SK-N-DZ (cell line): ENCODE data around the gene ABCC10. TPM values are rescaled to one million over a fixed set of nuclear protein-coding genes. Genes with fewer than 3 reads are reported as not detected.
"Not testable (repeated sequence)": the region's sequence is repeated elsewhere in the genome, so short reads cannot be mapped to it uniquely, and the experiment has no call there.

ENCODE experiments used
- DNase-seq: peaks from one replicate; pipeline ENCODE4 v3.0.0-alpha.2; 2015; ENCODE audit warnings: low spot score
- polyA plus RNA-seq, 2 experiments: library from polyadenylated mRNA; depleted of rRNA; stranded (reverse); fragments of >200 nt; gene quantifications; 2 replicates each; pipeline ENCODE4 v1.2.3, GENCODE V29; 2014

The ABCC10 gene
- 5.6 and 10.4 TPM in 2 replicates for polyA plus RNA-seq (2014; cell fraction: cytosol; rRNA removed)
- polyA plus RNA-seq (2014; cell fraction: nucleus; rRNA removed), result 20.0 and 34.9 TPM in 2 replicates

DNA sequence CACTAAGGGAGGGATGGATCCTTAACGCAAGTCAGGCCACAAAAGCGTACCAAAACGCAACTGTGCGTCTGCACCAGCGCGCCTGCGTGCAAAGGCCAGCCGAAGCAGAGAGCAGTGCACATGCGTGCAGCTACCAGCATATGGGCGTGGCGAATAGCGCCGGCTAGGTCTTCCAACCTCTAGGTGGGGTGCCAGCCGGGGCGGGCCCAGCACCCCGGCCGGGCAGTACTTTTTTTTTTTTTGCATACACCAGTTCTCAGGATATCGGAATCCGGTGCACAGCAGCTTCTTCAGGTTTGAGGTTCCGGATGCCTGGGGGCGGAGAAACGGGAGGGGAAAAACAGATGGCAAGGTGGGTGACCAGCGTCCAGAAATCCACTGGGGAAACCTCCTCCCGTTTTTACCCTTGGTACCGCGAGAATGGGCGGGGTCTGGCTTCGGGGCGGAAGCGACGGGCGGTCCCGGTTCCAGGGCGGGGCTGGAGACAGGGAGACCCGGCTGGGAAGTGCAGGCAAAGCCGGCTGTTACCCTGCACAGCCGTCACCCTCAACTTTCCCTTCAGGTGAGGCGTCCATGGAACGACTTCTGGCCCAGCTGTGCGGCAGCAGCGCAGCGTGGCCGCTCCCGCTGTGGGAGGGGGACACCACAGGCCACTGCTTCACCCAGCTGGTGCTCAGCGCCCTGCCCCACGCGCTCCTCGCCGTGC lies at the start of gene ABCC10:
TSS of gene ABCC10 (plus strand) at position 136 of the 706 bp plus-strand sequence. CDS start at position 574, 438 bp downstream.
- peak; percentile 95 for DNase-seq

GRCh38 chr6:43377710-43378229 lies 49.6 kb upstream of the ABCC10 start:
- DNase-seq, result no peak

DNA sequence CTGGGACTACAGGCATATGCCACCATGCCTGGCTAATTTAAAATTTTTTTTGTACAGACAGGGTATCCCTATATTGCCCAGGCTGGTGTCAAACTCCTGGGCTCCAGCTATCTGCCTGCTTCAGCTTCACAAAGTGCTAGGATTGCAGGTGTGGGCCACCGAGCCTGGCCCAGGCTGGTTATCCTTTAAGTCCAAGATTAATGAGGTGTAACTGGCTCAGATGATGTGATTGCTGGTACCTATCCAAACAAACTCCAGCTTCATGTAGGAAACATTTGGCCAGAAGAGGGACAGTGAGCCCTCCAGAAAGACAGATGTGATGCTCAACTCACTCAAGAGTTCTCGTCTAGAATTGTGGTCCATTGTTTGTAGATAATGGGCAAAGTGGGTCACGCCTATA lies 48.7 kb upstream of the ABCC10 start:
- DNase-seq, result no peak

DNA sequence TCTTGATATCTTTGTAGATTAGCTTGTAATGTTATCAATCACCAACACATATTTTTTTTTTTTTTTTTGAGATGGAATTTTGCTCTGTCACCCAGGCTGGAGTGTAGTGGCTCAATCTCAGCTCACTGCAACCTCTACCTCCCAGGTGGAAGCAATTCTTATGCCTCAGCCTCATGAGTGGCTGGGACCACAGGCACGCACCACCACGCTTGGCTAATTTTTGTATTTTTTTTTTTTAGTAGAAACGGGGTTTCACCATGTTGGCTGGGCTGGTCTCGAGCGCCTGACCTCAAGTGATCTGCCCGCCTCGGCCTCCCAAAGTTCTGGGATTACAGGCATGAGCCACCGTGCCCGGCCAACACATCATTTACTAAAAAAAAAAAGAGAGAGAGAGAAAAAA lies 46.5 kb upstream of the ABCC10 start:
- DNase-seq, result not testable (repeated sequence)

DNA sequence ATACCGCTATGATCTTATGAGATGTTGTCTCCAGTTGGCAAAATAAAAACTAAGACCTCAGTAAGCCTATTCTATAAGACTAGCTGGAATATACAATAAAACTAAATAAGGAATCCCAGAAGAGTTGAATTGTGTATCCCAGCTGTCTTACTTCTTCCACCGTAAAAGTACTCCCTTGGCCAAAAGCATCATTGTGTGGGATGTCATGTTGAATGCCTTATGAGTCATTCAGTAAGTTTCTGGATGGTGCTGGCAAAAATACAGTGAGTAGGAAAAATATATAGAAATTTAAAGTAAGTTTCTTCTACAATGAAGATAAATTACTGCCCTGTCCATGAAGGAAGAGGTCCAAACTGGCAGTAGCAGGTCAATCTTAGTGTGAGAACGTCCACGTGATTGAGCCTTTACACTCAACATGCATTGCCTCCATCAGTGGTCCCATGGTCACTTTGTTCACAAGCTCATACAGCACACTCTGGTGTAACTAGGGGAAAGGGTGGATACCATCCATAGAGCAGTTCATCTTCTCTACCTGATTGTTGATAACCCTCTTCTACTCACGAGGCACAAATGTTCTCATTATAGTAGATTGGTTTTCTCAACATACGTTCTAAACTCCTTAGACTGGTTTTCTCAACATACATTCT lies 44.2 kb upstream of the ABCC10 start:
- DNase-seq, result no peak

DNA sequence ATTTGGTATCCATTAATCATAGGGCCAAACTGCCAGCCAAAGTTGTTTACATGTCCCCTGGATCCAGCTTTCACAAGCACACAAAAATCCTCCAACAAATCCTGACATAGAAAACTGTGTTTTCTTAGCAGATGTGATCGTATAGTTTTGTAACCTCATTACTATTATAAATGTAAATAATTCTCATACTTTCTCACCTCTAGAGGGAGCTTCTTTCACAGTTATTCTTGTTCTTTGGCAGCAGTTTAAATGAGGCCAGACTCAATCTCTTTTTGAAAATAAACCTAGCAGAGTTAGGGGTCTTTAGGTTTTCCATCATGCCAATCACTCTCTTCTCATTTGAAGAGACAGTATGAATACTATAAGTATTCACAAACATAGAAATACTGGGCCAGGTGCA lies 40.8 kb upstream of the ABCC10 start:
- no peak for DNase-seq

GRCh38 chr6:43389730-43390295 lies 37.5 kb upstream of the ABCC10 start:
- DNase-seq, result no peak

DNA sequence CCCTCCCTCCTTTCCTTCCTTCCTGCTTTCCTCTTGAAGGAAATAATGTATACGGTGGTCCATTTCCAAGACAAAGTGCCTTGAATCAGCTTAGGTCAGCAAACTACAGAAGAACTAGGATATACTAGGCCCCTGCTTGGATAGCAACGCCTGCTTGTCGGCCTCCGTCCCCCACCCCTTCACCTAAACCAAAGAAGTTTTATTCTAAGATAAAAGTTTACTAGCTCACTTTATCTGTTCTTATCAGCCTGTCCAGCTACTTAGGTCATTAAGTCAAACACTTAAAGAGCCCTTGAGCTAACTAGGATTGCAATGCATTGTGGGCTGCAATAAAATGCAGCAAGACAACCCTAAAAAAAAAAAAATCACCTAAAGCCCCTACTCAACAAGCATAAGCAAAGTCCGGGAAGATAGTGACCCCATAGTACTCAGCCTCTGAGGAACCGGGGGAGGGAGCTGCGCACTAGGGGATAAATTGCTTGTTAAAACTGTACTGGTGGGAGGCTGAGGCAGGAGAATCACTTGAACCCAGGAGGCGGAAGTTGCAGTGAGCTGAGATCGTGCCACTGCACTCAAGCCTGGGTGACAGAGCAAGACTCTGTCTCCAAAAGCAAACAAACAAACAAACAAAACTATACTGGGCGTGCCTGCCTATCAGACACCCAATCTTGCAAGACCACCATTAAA lies 36.4 kb upstream of the ABCC10 start:
- not testable (repeated sequence) for DNase-seq

- DNase-seq, result peak; percentile 81
These were observed 35.8 kb upstream of the ABCC10 start for GRCh38 chr6:43391440-43392031.

DNA sequence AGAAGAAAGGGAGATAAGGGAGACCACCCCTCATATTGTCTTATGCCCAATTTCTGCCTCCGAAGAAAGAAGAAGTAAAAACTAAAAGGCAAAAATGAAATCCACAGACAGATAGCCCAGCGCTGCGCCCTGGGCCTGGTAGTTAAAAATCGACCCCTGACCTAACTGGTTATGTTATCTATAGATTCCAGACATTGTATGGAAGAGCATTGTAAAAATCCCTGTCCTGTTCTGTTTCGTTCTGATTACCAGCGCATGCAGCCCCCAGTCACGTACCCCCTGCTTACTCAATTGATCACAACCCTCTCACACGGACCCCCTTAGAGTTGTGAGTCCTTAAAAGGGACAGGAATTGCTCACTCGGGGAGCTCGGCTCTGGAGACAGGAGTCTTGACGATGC lies 34.2 kb upstream of the ABCC10 start:
- not testable (repeated sequence) for DNase-seq

GRCh38 chr6:43393602-43394001 lies 33.7 kb upstream of the ABCC10 start:
- peak; percentile 33 for DNase-seq

GRCh38 chr6:43394982-43395381 lies 32.4 kb upstream of the ABCC10 start:
- DNase-seq, result no peak

DNA sequence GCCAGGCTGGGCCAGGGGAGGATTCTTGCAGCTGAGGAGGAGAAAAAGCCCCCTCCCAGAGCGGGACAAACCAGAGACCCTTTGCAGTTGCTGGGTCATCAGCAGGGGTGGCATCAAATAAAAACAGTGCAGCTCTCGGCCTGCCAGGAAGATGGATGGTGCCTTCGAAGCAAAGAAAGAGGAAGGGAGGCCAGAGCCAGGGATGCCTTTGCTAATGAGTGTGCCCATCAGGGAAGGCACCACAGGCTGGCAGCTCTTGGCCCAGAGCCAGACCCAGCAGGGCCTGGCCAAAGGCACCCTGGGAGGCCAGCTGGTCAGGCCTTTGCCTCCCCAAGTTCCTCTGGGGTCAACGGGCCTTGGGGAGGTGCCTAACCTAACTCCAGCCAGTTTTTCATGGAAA lies 31.6 kb upstream of the ABCC10 start:
- DNase-seq, result no peak

DNA sequence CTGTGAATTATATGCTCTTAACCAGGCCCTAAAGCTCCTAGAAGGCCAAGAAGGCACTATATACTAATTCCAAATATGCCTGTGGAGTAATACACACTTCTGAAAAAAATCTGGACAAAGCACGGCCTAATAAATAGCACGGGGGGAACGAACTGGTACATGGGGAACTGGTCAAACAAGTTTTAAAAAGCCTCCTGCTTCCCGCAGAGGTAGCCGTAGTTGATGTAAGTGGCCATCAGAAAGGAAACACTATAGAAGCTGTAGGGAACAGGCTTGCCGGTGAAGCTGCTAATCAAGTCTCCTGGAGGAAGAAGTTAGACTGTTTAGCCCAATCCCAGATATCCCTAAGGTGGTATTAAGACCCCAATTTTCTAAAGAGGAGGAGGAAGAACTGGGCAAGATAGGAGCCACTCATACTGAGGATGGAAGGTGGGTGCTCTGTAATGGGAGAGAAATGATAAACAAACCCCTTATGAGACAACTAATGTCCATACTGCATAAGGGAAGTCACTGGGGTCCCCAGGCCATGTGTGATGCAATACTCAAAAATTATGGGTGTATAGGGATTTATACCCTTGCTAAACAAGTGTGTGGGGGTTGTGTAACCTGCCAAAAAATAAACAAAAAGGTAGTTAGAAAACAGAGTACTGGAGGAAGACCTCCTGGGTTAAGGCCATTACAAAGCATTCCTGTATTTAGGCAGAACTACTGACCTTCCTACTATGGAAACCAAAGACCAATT lies 30.8 kb upstream of the ABCC10 start:
- no peak for DNase-seq

- no peak for DNase-seq
These were observed 27.3 kb upstream of the ABCC10 start for GRCh38 chr6:43399932-43400487.

DNA sequence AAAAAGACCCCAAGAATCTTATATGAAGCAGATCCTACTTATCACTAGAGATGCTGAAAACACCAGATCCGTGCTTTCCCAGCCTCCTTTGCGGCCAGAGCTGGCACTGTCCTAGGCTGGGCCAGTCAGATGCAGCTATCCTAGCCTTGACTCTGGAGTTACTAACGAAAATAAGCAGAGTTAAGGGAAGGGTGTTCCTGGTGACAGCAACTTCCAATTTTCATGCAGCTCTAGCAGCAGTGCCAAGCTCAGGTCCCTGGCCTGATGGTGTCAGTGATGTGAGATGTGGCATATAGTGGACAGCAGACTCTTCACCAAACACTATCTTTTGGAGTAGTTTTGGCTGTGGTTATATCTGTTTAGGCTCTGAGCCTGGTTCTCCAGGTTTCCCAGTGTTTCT lies 25.6 kb upstream of the ABCC10 start:
- no peak for DNase-seq

DNA sequence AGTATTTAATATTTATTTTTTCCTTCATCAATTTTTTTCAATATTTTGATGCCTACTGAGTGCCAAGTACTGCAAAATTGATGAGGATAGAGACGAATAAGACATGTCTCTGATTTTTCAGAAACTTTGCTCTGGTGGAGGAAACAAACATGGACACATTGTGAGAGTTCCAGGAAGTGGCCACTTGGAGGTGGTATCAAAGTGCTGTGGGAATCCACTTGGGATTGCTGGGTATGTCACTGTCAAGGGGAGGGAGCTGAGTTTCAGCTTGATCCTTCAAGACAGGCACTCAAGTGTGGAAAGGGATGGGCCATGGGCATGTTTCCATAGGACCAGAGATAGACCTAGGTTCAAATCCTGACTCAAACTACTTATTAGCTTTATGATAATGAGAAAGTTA lies 24.5 kb upstream of the ABCC10 start:
- DNase-seq, result no peak

DNA sequence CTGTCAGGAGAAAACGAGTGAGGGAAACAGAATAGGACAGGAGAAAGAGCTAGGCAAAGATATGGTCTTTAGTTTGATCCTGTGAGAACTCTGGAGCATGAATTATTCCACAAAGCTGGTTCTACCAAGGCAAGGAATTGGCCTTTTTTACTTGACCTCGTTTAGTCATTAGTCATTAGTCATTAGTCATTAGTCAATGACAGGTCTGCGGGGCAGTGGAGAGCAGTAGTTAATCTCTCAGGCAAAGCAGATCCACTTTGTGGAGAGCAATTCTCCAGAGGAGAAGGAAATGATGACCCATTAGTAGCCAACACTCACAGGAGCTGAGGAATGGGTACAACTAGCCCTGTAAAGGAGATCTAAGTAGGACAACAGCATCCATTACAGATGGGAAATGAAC lies 22.0 kb upstream of the ABCC10 start:
- no peak for DNase-seq

DNA sequence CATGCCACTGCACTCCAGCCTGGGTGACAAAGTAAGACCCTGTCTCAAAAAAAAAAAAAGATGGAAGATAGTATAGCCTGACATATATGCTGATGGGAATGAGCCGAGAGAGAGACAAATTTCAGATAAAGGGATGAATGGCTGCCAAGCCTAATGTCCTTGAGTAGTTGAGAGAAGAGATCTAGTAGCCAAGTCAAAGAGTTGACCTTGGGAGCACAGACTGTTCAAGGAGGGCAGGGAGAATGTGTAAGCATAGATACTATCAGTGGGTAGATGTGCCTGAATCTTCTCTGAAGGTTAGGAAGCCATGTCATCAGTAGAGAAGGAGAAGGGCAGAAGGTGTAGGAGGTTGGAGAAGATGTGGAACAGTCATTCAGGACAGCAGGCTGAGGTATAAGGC lies 20.0 kb upstream of the ABCC10 start:
- DNase-seq, result no peak

GRCh38 chr6:43408259-43408658 lies 19.1 kb upstream of the ABCC10 start:
- no peak for DNase-seq

DNA sequence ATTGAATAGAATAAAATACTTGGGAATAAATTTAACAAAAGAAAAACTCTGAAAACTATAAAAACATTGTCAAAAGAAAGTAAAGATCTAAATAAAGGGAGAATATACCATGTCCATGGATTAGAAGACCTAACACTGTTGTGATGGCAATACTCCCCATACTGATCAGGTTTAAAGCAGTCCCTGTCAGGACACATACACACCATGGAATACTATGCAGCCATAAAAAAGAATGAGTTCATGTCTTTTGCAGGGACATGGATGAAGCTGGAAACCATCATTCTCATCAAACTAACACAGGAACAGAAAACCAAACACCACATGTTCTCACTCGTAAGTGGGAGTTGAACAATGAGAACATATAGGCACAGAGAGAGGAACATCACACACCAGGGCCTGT lies 16.6 kb upstream of the ABCC10 start:
- DNase-seq, result not testable (repeated sequence)
